ENCODE results near the gene RCOR2. TPM values are rescaled to one million over a fixed set of nuclear protein-coding genes. Genes with fewer than 3 reads are reported as not detected.

The RCOR2 gene
- total RNA-seq, 1 donor from 2014 or later = 2.0 TPM

DNA sequence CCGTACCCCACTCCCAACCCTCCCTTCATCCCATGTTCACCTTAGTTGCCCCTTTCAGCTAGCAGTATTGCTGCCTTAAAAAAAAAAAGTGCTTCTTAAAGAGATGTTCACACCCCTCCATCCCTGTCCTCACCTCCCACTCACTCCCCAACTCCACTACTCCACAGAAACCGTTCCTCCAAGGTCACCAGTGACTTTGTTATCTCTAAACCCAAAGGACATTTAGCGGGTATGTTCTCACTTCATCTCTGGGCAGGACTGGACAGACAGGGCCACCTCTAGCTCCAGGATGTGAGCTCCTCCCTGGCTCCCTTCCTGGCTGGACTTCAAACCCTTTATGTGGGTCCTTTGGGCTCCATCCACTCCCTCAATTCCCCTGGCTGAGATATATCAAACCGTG is 6.4 kb upstream of the RCOR2 start:
- no peak for DNase-seq (ENCODE audit: low spot score)

- no peak for DNase-seq (ENCODE audit: low spot score)
Measured at GRCh38 chr11:63922673-63923192, 5.8 kb upstream of the RCOR2 start.

GRCh38 chr11:63920939-63921417 is 4.0 kb upstream of the RCOR2 start:
- DNase-seq (ENCODE audit: low spot score) = no peak

DNA sequence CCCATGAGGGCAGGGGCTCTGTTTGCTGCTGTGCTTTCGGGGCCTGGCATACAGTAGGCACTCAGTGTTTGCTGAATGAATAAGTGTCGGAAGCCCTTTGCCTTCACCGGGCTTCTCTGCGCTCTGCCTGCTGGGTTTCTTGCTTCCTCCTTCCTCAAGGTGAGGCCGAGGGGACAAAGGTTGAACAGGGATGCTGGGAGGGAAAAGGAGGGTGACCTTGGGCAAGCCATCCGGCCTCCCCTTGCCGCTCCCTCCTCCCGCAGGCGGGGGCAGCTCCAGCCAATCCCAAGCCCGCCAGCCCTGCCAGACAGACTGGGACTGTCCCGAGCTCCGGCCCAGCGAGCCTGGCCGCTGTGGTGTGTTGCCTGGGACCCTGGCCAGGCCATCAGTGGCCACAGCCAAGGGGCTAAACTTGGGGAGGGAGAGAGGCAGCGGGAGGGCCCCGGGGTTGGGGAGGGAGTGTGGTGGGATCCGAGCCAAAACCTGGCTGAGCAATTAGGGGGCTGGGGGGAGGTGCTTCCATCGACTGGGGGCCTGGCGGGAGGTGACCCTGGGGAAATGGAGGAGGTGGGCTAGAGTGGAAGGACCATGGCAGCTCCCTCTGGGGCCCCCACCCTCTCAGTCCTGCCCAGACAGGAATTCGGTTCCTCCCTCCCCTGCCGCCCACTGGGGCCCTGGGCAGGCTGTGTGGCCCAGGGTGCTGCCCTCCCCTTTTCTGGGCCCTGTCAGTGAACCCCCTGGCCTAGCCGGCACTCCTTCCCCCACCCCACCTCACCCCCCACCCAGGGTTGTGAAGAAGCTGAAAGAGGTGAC is 3.4 kb upstream of the RCOR2 start:
- DNase-seq (ENCODE audit: low spot score) = peak; percentile 80

DNA sequence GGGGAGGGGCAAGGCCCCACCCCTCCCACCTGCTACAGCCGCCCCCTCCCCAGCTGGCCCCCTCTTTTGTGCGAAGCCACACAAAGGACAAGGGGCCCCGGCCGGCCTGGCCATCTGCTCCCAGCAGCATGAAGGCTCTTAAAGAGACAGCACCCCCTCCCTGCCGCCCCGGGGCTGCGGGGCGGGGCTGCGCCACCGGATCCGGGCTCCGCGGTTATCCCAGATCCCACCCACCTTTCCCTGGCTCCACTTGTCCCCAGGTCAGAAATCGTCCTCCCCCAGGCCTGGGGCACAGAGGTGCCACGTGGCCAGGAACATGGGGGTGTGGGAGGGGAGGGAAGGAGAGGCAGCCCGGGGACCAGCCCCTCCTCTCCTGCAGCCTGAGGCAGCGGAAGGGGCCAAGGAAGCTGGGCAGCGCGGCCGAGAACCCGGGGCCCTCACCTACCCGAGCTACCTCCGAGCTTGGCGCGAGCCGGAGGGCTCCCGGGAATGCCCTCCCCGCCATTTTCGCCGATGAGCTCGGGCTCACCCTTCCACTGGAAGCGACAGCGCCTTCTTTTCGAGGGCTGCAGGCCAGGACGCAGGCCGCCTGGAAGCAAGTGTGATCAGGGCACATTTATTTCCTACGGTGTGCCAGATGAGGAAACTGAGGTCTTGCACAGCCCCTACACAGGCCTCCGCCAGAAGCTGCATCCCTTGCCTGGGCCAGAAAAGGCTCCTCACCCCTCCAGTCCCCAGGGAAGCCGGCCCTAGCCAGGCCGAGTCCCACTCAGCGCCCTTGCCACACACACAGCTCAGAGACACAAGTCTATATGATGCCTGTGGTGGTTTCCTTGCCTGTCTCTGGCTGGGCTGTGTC is 2.5 kb upstream of the RCOR2 start:
- no peak for DNase-seq (ENCODE audit: low spot score)

- DNase-seq (ENCODE audit: low spot score) = no peak
Measured at GRCh38 chr11:63918507-63919191, 1.7 kb upstream of the RCOR2 start.

DNA sequence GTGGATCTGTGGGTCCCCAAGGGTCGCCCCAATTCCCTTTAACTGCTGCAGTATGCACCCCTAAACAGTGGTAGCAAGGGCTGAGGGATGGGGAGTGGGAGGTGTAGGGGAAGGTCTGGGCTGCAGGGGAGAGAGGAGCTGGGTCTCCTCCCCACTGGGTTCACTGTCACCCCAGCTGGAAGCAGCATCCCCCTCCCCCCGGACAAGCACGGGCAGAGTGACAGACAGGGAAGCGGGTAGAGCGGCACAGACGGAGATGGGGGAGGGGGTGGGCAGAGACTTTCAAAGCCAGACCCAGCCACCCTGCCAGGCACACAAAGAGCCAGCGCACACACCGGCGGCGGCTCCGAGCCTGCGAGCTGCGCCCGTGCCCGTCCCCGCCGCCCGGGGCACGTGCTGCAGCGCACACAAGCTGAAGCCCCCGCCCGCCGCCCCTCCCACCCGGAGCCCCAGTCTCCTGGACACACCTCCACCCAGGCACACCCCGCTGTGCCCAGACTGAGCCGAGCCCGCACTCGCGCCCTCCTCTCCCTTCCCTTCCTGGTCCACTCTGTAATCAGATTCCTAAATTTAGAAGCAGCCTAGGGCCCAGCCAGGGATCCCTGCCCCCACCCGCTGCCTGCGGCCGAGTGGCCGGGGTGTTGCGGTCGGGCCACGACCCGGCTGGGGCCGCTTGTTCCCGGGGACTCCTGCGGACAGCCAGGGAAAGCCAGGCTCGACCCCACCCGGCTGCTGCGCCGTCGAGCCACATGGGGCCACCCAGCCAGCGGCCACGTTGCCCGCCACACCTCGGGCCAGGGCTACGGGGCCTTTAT is 935 bp upstream of the RCOR2 start:
- peak; percentile 76 for DNase-seq (ENCODE audit: low spot score)

DNA sequence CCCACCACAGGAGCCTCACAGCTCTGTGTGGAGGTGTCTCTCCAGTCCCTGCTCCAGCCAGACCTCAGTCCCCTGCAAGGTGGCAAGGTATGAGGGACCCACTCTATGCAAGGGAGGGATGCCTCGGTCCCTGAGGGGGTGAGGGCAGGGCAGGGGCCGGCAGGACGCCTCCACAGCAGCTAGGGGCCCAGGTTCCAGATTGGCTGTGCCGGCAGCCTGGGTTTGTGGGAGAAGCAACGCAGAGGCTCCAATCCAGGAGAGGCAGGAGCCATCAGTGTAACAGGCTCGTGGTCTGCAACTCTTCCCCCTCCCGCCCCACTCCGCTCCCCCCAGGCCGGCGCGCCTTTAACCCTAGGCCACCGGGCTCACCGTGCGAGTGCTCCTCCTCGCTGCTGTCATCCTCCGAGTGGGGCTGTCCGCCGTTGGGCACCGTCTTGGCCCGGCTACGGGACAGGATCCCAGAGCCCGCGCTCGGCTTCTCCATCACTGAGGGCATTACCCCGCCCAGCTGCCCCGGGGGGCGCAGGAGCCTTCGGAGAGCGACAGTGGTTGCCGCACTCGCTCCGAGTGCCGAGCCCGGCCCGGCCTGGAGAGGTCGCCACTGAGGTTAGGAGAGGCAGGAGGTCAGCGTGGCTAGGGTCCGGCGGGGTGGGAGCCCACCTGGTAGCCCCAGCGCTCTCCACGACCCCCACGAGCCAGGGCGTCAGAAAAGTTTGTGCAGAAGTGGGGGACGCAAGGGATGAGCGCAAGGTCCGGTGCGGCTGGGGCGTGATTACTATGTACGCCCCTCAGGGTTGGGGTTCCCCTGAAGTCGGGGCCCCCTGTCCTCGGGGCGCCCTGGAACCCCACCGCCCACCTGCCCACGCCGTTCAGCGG is 765 bp downstream of the RCOR2 start:
- no peak for DNase-seq (ENCODE audit: low spot score)

- no peak for DNase-seq (ENCODE audit: low spot score)
Measured at GRCh38 chr11:63914896-63915691, 1.9 kb downstream of the RCOR2 start.

DNA sequence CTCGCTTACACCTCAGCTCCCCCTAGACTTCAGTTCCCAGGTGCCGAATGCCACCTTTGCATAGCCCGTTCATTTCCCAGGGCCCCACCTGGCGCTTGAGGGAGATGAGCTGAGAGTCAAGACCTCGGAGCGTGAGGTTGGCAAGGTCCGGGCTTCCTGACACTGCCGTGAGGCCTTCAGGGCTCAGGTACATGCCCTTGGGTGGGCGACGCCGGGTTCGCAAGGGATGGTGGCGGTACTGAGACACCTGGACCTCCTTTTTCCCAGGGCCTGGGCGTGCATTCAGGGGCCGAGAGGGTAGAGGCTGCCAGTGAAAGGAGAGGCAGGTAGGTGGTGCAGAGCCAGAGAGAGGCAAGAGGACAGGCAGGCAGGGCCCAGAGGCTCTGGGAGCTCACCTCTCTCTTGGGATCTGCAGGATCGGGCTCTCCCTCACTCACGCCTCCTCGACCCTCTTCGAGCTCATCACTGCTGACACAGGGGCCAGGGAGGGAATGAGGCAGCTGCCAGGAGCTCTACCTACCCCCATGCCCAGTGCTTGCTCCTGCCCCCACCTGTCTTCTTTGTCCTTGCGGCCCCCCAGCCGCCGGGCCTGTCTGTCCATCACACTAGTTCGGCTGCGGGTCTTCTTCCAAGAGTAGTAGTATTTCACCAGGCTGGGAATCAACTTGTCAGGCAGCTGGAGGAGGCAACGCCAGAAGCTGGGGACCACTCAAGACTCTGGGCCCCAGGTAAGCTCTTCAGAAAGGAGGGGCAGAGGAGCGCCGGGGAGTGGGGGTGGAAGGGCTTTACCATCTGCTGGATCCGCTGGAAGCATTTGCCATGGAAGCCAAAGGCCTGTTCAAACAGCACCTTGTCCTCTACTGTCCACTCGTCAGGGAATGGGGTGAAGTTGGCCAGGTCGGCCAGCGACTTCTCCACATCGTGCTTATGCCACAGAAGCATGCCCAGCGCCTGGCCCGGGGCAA is 2.8 kb downstream of the RCOR2 start:
- no peak for DNase-seq (ENCODE audit: low spot score)

GRCh38 chr11:63912678-63913077 is 4.3 kb downstream of the RCOR2 start:
- DNase-seq (ENCODE audit: low spot score) = no peak

DNA sequence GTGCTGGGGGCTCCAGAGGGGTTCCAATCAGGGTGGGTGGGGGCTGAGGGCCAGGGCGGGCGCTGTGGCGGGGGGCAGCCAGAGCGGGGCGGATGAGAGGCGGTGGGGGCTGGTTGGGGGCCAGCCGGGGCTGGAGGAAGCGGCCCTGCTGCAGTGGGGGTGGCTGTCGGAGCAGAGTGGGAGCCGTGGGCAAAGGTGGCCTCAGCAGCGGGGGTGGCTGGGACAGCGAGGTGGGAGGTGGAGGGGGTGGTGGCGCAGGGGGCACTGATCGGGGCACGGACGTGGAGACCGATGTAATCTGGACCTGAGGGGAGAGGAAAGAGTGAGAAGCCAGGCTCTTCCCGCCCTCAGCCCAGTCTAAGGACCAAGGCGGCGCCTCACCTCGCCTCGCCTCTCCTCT is 5.1 kb downstream of the RCOR2 start:
- no peak for DNase-seq (ENCODE audit: low spot score)

GRCh38 chr11:63911440-63911839 is 5.5 kb downstream of the RCOR2 start:
- no peak for DNase-seq (ENCODE audit: low spot score)

DNA sequence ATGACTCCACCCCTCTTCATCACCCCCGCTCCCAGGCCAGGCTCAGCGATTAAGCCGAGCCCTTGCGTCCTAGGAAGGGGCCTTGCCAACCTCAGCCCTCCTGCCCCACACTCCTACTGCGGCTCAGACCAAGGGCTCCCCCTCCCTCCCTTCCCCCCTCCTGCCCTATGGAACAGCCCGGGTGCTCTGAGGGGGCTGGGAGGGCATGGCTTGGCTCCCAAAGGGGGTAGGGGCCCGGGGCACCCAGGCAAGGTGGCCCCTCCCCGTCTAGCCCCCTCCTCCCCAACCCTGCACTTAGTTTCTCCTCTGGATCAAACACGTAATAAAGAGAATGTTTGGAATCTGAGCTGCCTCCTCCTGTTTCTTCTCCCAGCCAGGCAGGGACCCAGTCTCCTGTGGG is 6.3 kb downstream of the RCOR2 start:
- DNase-seq (ENCODE audit: low spot score) = no peak

DNA sequence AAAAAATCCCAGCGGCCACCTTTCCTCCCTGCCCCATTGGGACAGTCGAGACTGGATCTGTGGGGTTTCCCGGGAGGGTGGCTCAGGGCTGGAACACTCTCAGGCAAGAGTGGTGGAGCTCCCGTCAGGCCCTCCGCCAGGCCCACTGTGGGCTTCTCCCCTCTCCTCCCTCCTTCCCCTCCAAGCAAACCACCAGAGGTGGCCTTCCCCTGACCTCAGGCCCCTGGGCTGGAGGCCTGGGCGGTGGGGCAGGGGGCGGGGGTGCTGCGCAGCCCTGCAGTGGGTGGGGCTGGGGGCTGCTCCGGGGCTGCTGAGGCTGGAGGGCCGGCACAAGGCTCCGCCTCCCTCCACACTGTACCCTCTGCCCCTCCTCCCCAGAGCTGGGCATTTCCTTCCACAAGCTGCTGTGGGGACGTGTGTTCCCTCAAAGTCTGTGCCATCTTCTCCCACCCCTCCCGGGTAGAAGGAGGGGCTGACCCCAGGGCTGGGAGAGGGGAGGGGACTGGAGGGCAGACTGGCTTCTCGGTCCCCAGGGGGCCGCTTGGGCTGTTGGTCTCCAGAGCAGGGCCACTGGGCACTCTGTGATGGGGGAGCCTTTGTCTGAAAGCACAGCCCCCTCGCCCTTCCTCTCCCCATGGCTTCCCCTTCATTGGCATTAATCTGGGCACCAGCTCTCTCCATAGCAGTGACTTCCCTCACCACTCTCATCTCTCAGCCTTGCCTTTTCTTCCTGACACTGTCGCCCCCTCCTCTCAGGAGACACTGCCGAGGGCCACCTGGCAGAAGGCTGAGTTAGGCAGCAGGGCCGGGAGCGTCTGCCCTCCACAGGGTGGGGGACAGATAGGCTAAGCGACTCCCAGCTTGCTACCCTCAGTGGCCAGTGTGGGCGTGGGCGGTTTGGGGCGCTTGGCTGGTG is 7.1 kb downstream of the RCOR2 start:
- no peak for DNase-seq (ENCODE audit: low spot score)

DNA sequence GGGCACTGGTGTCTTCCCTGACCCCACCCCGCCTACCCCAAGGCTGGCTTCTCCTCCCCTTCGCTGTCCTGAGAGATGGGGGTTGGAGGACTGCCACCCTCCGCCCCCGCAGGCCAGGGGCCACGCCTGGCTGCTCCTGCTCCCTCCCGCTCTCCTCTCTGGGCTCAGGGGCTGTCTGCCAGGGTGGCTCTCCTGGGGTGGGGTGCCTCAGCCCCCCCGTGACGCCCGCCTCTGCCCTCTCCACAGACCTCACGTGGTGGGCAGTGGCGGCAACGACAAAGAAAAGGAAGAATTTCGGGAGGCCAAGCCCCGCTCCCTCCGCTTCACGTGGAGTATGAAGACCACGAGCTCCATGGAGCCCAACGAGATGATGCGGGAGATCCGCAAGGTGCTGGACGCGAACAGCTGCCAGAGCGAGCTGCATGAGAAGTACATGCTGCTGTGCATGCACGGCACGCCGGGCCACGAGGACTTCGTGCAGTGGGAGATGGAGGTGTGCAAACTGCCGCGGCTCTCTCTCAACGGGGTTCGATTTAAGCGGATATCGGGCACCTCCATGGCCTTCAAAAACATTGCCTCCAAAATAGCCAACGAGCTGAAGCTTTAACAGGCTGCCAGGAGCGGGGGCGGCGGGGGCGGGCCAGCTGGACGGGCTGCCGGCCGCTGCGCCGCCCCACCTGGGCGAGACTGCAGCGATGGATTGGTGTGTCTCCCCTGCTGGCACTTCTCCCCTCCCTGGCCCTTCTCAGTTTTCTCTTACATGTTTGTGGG is 8.1 kb downstream of the RCOR2 start:
- DNase-seq (ENCODE audit: low spot score) = no peak
